ENCODE measurements around the gene COPZ1.
A peak's percentile ranks its signal among the peaks of the same experiment; 100 is the strongest.

The COPZ1 gene

DNA sequence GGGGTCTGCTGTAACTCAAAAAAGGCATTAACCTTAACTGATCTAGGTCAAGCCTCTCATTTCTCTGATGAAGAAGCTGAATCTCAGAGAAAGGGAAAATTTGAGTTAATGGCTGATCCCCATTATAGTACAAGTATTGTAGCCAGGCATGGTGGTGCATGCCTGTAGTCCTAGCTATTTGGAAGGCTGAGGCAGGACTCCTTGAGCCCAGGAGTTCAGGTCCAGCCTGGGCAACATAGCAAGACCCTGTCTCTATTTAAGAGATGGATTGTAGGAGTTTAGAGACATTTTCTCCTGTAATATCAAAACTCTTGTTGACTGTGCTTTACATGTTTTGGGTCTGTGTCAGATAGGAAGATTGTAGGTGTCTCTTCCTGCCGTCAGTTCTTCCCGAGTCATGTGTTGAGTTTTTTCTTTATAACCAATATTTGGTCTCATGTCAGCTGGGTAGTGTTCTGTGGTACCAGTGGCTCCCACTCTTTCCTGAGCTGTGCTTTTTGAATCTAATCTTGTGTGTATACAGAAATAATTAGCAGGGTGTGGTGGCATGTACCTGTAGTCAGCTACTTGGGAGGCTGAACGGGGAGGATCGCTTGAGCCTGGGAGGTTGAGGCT is 8.6 kb downstream of the COPZ1 start:
- peaks cover 9% of the 10 kb centered on the region for H3K4me1 ChIP-seq (ENCODE audit: control insufficient read depth, insufficient read depth, low read depth, low read length)
- no peak overlapping the region for H2BK120ac ChIP-seq (ENCODE audit: low read depth, low read length)
- H2BK5ac ChIP-seq (ENCODE audit: low read depth, low read length, poor library complexity, severe bottlenecking), result no peak overlapping the region
- peaks cover 9 to 18% of the 10 kb centered on the region in 2 experiments for H3K36me3 ChIP-seq (ENCODE audit: control insufficient read depth in 1 of 2, insufficient read depth in 2 of 2, low read depth in 1 of 2, low read length in 2 of 2)
- DNase-seq, result no peak
- 97% methylated on average over 2 of the region's 4 CpGs for WGBS
- no peak overlapping the region for H3K9ac ChIP-seq (ENCODE audit: low read length)
- peaks cover 16% of the 10 kb centered on the region for H3K79me1 ChIP-seq (replicated peaks; ENCODE audit: low read length, poor library complexity, severe bottlenecking)
- no peak overlapping the region for H2AFZ ChIP-seq (ENCODE audit: low read depth, low read length)
- no peaks in the 10 kb centered on the region for H3K9me3 ChIP-seq (ENCODE audit: control insufficient read depth, low read length)
- H3K4me3 ChIP-seq (ENCODE audit: insufficient read depth in 1 of 2, low read depth in 1 of 2, low read length in 2 of 2), result no peak overlapping the region
- no peak overlapping the region for H4K91ac ChIP-seq (ENCODE audit: low read length)
- no peak overlapping the region for H3K18ac ChIP-seq (ENCODE audit: low read depth in 1 of 2, low read length in 2 of 2)
- no peak overlapping the region for H3K27ac ChIP-seq (ENCODE audit: low read length, poor library complexity, severe bottlenecking)
- no peak overlapping the region for H2AK5ac ChIP-seq (ENCODE audit: low read length, severe bottlenecking)
- H3K4me2 ChIP-seq (ENCODE audit: low read length, poor library complexity, severe bottlenecking), result no peak overlapping the region
- H2BK12ac ChIP-seq (ENCODE audit: low read length in 2 of 2), result no peak overlapping the region
- no peak overlapping the region for H2BK15ac ChIP-seq (ENCODE audit: low read depth, poor library complexity, severe bottlenecking)
- no peak overlapping the region for H4K8ac ChIP-seq (ENCODE audit: low read length)
- H3K14ac ChIP-seq (ENCODE audit: low read length in 2 of 2), result no peak overlapping the region
- no peak overlapping the region for H3K4ac ChIP-seq (ENCODE audit: low read depth in 1 of 2, low read length in 2 of 2)
- H3K23ac ChIP-seq (ENCODE audit: low read length in 2 of 2), result no peak overlapping the region
- H3K27me3 ChIP-seq (ENCODE audit: control insufficient read depth in 1 of 2, insufficient read depth in 1 of 2, low read length in 2 of 2), result no peaks in the 10 kb centered on the region

DNA sequence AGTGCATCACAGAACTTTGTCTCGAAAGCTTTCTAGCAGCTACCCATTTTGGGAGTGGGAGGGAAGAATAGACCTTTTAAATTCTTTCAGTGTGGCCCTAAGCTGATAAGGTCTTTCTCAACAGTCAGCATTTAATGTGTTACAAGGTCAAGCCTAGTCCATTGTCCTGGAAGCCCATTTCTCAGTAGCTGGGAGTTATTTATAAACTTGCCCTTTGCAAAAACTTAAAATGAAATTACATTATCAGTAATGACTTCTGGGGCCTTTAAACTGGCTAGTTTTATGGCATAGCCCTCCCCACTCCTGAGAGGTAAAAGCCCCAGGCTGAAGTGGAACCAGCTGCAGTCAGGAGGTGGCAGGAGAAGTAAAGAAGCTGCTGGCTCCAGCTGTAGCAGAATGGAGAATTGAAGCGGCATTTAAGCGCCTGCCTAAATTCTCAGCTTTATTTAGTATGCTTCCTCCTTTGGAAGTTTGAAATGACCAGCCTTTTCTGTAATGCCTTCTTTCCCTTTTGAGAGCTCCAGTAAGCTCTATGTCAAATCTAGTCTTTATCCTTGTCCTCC is 12.4 kb downstream of the COPZ1 start:
- Histone ChIP-seq H3K36me3 (ENCODE audit: control insufficient read depth in 1 of 2, insufficient read depth in 2 of 2, low read depth in 1 of 2, low read length in 2 of 2) (peaks cover 12 to 21% of the 10 kb centered on the region in 2 experiments), H2BK120ac (ENCODE audit: low read depth, low read length) (no peak overlapping the region), H3K4me3 (ENCODE audit: insufficient read depth in 1 of 2, low read depth in 1 of 2, low read length in 2 of 2) (no peak overlapping the region), H2BK12ac (ENCODE audit: low read length in 2 of 2) (no peak overlapping the region), H3K9ac (ENCODE audit: low read length) (peak overlapping the region; percentile 50), H3K79me1 (replicated peaks; ENCODE audit: low read length, poor library complexity, severe bottlenecking) (peaks cover 38% of the 10 kb centered on the region), H3K4ac (ENCODE audit: low read depth in 1 of 2, low read length in 2 of 2) (no peak overlapping the region), H3K23ac (ENCODE audit: low read length in 2 of 2) (no peak overlapping the region), H3K4me2 (ENCODE audit: low read length, poor library complexity, severe bottlenecking) (no peak overlapping the region), H4K8ac (ENCODE audit: low read length) (no peak overlapping the region), H2BK5ac (ENCODE audit: low read depth, low read length, poor library complexity, severe bottlenecking) (no peak overlapping the region), H4K91ac (ENCODE audit: low read length) (no peak overlapping the region), H2BK15ac (ENCODE audit: low read depth, poor library complexity, severe bottlenecking) (no peak overlapping the region), H2AK5ac (ENCODE audit: low read length, severe bottlenecking) (no peak overlapping the region), H3K9me3 (ENCODE audit: control insufficient read depth, low read length) (no peaks in the 10 kb centered on the region), H3K18ac (ENCODE audit: low read depth in 1 of 2, low read length in 2 of 2) (no peak overlapping the region), H2AFZ (ENCODE audit: low read depth, low read length) (no peak overlapping the region), H3K27ac (ENCODE audit: low read length, poor library complexity, severe bottlenecking) (no peak overlapping the region), H3K4me1 (ENCODE audit: control insufficient read depth, insufficient read depth, low read depth, low read length) (peaks cover 3% of the 10 kb centered on the region), H3K27me3 (ENCODE audit: control insufficient read depth in 1 of 2, insufficient read depth in 1 of 2, low read length in 2 of 2) (no peaks in the 10 kb centered on the region), H3K14ac (ENCODE audit: low read length in 2 of 2) (no peak overlapping the region)
- WGBS, result 69% methylated on average over 3 of the region's 3 CpGs
- peak; percentile 32 for DNase-seq

DNA sequence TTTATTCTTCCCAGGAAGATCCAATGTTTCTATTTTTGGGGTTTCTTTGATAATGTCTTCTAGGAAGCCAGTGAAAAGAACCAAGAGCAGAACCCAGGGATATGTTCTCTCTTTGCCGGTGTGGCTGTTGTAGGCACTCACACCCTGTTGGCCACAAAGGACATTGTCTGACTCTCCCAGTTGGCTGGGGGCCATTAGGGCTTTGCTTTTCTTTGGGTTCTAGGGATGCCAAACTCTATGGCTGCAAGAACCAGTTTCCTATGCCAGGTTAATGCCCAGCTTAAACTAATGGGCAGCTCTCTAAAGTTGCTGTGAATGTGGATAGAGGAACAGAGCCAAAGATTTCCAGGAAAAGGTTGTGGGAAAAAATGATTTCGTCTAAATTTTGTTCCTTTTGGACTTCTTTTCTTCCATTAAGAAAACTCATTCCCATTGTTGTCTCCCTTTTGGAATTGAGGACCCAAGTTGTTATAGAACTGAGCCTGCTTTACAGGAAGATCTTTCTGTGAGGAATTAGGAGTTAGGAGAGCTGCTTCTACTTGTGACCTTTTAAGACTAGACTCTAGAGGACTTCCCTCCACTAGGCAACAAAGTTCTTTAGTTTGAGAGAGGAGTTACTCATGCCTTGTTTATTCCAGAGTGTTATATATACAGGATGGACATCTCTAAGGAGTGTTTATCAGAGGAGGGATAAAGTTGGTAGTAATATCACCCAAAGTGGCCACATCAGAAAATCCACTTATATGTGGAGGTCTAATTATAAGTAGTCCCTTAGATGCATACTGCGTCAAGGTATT is 13.1 kb downstream of the COPZ1 start:
- H3K4me2 ChIP-seq (ENCODE audit: low read length, poor library complexity, severe bottlenecking), result no peak overlapping the region
- no peak overlapping the region for H4K8ac ChIP-seq (ENCODE audit: low read length)
- H4K91ac ChIP-seq (ENCODE audit: low read length), result no peak overlapping the region
- H3K4ac ChIP-seq (ENCODE audit: low read depth in 1 of 2, low read length in 2 of 2), result peak overlapping the region in 1 of 2 experiments; percentile 24
- no peak overlapping the region for H3K27ac ChIP-seq (ENCODE audit: low read length, poor library complexity, severe bottlenecking)
- no peak overlapping the region for H2AK5ac ChIP-seq (ENCODE audit: low read length, severe bottlenecking)
- peak overlapping the region in 1 of 2 experiments; percentile 37 for H3K18ac ChIP-seq (ENCODE audit: low read depth in 1 of 2, low read length in 2 of 2)
- peak; percentile 73 for DNase-seq
- H3K9me3 ChIP-seq (ENCODE audit: control insufficient read depth, low read length), result no peaks in the 10 kb centered on the region
- no peak overlapping the region for H2BK15ac ChIP-seq (ENCODE audit: low read depth, poor library complexity, severe bottlenecking)
- H3K4me1 ChIP-seq (ENCODE audit: control insufficient read depth, insufficient read depth, low read depth, low read length), result peaks cover 3% of the 10 kb centered on the region
- H3K79me1 ChIP-seq (replicated peaks; ENCODE audit: low read length, poor library complexity, severe bottlenecking), result peaks cover 41% of the 10 kb centered on the region
- no peaks in the 10 kb centered on the region for H3K27me3 ChIP-seq (ENCODE audit: control insufficient read depth in 1 of 2, insufficient read depth in 1 of 2, low read length in 2 of 2)
- no peak overlapping the region for H3K14ac ChIP-seq (ENCODE audit: low read length in 2 of 2)
- H3K23ac ChIP-seq (ENCODE audit: low read length in 2 of 2), result no peak overlapping the region
- no peak overlapping the region for H2BK5ac ChIP-seq (ENCODE audit: low read depth, low read length, poor library complexity, severe bottlenecking)
- WGBS, result 81% methylated on average over 1 of the region's 3 CpGs
- H3K36me3 ChIP-seq (ENCODE audit: control insufficient read depth in 1 of 2, insufficient read depth in 2 of 2, low read depth in 1 of 2, low read length in 2 of 2), result peaks cover 16 to 28% of the 10 kb centered on the region in 2 experiments
- no peak overlapping the region for H2BK12ac ChIP-seq (ENCODE audit: low read length in 2 of 2)
- no peak overlapping the region for H2BK120ac ChIP-seq (ENCODE audit: low read depth, low read length)
- H3K4me3 ChIP-seq (ENCODE audit: insufficient read depth in 1 of 2, low read depth in 1 of 2, low read length in 2 of 2), result no peak overlapping the region
- no peak overlapping the region for H2AFZ ChIP-seq (ENCODE audit: low read depth, low read length)
- H3K9ac ChIP-seq (ENCODE audit: low read length), result no peak overlapping the region

GRCh38 chr12:54338698-54339296 is 13.9 kb downstream of the COPZ1 start:
- Histone ChIP-seq H3K36me3 (ENCODE audit: control insufficient read depth in 1 of 2, insufficient read depth in 2 of 2, low read depth in 1 of 2, low read length in 2 of 2) (peaks cover 19 to 36% of the 10 kb centered on the region in 2 experiments), H4K8ac (ENCODE audit: low read length) (no peak overlapping the region), H2AFZ (ENCODE audit: low read depth, low read length) (no peak overlapping the region), H3K23ac (ENCODE audit: low read length in 2 of 2) (no peak overlapping the region), H3K4ac (ENCODE audit: low read depth in 1 of 2, low read length in 2 of 2) (no peak overlapping the region), H3K14ac (ENCODE audit: low read length in 2 of 2) (no peak overlapping the region), H3K4me1 (ENCODE audit: control insufficient read depth, insufficient read depth, low read depth, low read length) (peaks cover 3% of the 10 kb centered on the region), H3K9me3 (ENCODE audit: control insufficient read depth, low read length) (no peaks in the 10 kb centered on the region), H3K27ac (ENCODE audit: low read length, poor library complexity, severe bottlenecking) (no peak overlapping the region), H3K27me3 (ENCODE audit: control insufficient read depth in 1 of 2, insufficient read depth in 1 of 2, low read length in 2 of 2) (no peaks in the 10 kb centered on the region), H3K18ac (ENCODE audit: low read depth in 1 of 2, low read length in 2 of 2) (no peak overlapping the region), H2BK5ac (ENCODE audit: low read depth, low read length, poor library complexity, severe bottlenecking) (no peak overlapping the region), H3K9ac (ENCODE audit: low read length) (no peak overlapping the region), H3K79me1 (replicated peaks; ENCODE audit: low read length, poor library complexity, severe bottlenecking) (peaks cover 39% of the 10 kb centered on the region), H2AK5ac (ENCODE audit: low read length, severe bottlenecking) (no peak overlapping the region), H3K4me3 (ENCODE audit: insufficient read depth in 1 of 2, low read depth in 1 of 2, low read length in 2 of 2) (no peak overlapping the region), H2BK15ac (ENCODE audit: low read depth, poor library complexity, severe bottlenecking) (no peak overlapping the region), H2BK120ac (ENCODE audit: low read depth, low read length) (no peak overlapping the region), H2BK12ac (ENCODE audit: low read length in 2 of 2) (no peak overlapping the region), H3K4me2 (ENCODE audit: low read length, poor library complexity, severe bottlenecking) (no peak overlapping the region), H4K91ac (ENCODE audit: low read length) (no peak overlapping the region)
- 92% methylated on average over 1 of the region's 4 CpGs for WGBS
- DNase-seq, result peak; percentile 24
